Left kidney (tissue), 2 donors: Measurements from ENCODE around the gene CPA2. TPM values are rescaled to one million over a fixed set of nuclear protein-coding genes. Genes with fewer than 3 reads are reported as not detected.

Source experiments
- DNase-seq: peaks from one replicate; pipeline ENCODE4 v3.0.0-alpha.2; 2013
- polyA plus RNA-seq: library from polyadenylated mRNA; unstranded; fragments of 120-200 nt; gene quantifications from one replicate; pipeline ENCODE4 v1.2.1, GENCODE V29; 2013; ENCODE audit not compliant: insufficient read length

Gene CPA2
- polyA plus RNA-seq, 1 donor, result 0.60 TPM

DNA sequence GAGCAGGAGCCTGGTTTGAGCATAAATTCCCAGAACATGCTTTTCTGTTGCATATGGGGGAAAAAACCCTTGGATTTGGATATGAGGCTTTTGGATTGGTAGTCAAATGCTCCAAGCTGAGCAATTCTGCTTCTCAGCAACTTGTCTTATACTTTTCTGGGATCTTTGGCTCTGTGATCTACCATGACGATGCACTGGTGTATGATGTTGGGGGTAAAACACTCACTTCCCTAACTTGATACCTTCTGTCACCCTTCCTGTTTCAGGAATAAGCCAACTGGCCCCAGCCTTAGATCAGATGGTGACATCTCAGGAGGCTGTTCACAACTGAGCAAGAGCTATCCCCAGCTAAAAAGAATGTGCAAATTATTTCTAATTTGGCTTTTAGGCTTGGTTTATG lies 13.2 kb downstream of the CPA2 start:
- DNase-seq, result no peak

DNA sequence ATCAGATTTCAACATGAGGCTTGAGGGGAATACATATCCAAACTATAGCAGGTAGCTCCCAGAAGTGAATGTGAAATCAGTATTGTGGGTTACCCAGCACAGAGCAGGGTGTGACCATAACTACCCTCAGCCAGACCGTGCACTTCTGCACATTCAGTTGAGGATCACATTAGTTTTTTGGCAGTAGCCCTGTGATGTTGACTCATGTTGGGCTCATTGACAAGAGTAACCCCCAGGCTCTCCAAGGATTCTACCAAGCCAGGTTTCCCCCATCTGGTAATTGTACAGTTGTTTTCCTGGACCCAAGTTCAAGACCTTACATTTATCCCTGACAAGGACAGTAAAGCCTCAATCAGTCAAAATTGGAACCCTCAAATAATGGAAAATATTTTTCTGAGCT lies 14.6 kb downstream of the CPA2 start:
- no peak for DNase-seq

DNA sequence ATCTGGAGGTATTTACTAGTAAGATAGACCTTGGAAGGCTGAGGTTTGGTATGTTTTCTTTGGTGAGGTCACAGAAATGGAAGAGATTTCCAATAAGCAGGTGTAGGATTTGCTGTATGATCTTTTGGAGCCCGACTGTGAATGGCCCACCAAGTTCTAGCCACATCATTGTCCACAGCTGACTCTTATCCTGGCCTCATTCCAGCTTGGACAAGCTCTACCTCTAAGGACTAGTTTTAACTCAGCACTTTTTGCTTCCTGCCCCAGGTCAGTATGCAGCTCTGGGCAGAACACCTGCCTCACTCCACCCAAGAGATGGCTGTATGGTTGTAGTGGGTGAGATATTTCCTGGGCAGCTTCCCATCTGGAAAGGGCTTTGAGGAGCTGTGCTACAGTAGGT lies 20.2 kb downstream of the CPA2 start:
- DNase-seq, result no peak

DNA sequence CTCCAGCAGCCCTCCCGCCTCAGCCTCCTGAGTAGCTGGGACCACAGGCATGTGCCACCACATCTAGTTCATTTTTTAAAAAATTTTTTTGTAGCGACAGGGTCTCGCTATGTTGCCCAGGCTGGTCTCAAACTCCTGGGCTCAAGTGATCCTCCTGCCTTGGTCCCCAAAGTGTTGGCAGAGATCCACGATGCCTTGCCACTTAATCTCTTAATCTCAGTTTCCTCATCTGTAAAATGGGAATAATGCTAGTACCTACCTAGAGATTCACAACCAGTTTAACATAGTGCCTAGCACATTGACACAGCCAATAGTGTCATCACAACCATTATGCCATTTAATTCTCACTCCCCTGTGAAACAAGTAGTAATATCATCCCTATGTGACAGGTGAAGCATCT lies 21.5 kb downstream of the CPA2 start:
- no peak for DNase-seq

DNA sequence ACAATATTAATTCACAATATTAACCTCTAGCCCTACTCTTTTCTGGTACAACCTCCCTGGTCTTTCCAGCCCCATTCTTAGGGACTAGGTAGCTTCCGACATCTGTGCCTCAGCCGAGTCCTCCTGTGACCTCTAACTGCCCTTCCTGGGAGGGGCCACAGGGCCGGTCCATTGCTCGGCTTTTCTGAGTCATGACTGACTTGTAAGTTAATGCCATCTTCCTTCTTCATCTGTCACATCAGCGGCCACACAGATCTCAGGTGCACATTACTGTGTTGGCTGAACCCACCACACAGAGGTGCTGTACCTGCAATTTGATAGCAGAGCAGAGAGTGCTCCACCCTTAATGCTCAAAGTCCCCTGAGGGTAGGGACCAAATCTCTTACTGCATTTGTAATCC lies 22.2 kb downstream of the CPA2 start:
- no peak for DNase-seq

DNA sequence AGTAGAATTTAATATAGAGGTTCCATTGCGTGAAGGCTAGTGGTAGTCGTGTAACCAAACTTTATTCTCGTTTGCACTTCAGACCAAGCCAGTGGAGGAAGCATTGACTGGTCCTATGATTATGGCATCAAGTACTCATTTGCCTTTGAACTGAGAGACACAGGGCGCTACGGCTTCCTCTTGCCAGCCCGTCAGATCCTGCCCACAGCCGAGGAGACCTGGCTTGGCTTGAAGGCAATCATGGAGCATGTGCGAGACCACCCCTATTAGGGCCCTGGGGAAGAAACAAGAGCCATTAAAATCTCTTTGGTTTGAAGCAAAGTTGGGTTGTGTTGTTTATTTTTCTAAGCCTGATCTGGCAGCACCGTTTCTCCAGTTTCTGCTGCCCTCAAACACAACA lies 22.8 kb downstream of the CPA2 start:
- DNase-seq, result no peak

DNA sequence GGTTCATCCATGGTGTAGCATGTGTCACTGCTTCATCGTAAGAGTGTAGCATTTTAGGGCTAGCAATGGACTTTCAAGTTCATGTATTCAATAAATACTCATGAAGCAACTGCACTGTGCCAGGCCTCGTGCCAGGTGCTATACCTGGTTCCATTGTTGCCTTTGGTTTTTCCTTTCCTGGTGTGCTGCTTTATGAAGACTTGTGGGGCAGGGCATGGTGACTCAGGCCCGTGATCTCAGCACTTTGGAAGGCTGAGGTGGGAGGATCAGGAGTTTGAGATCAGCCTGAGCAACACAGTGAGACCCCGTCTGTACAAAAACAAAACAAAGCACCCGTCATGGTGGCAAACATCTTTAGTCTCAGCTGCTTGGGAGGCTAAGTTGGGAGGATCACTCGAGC lies 24.1 kb downstream of the CPA2 start:
- no peak for DNase-seq

DNA sequence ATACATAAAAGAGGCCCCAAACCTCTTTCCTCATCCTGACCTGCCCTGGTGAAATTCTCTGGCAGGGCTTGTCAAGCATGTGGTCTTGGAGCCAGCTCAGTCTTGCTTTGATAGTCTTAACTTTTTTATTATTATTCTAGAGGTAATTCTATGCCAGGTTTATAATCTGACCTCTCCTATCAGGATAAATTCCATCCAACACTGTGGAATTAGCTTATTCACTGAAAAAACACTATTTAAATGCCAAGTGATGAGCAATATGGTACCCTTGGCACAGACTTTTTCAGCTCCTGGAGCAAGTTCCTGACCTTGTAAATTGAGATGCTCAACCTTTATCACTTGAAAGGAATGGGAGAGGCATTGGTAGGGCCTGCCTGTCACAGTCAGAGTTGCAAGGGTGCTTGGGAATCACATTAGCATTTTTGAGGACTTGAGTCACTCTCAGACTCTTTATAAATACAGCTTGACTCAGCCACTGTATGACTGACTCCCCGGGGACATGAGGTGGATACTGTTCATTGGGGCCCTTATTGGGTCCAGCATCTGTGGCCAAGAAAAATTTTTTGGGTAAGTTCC lies 26.1 kb downstream of the CPA2 start, which contains the start of gene CPA4:
Gene CPA4, plus strand, starts transcription at position 480 of the 576 bp plus-strand sequence. Its CDS starts 20 bp downstream, at position 500.
- no peak for DNase-seq

DNA sequence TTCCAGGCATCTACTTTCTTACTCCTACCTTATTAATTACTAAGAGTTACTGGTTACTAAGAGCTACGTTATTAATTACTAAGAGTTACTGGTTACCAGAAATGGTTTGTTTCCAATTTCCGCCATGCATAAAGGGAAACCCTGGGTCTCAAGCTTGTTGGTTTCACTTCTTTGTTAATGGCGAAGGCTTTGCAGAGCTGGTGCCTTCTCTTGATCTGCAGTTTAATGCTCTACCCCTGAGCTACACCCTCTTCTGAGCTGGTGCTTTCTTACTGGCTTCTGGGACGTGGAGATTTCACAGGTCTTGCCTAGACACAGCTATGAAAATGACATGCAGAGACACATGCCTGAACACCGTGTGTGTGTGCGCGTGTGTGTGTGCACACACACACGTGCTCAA lies 26.9 kb downstream of the CPA2 start:
- no peak for DNase-seq

DNA sequence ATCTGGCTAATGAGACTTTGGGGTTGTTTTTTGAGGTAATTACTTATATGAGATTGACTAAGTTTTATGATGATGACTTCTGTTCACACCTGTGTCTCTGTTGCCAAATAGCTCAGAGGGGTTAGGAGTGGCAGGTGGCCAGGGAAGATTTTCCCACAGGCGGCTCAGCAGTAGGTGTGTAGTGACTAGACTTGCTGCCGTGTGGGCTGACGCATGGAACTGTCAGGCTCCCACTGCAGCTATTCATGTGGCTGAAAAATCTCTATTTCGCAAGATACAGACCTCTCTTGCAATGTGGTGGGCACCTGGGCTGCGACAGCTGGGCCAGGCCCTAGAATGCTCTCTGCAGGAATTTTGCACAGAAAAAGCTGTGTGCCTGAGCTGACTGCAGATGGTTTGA lies 27.7 kb downstream of the CPA2 start:
- DNase-seq, result no peak

DNA sequence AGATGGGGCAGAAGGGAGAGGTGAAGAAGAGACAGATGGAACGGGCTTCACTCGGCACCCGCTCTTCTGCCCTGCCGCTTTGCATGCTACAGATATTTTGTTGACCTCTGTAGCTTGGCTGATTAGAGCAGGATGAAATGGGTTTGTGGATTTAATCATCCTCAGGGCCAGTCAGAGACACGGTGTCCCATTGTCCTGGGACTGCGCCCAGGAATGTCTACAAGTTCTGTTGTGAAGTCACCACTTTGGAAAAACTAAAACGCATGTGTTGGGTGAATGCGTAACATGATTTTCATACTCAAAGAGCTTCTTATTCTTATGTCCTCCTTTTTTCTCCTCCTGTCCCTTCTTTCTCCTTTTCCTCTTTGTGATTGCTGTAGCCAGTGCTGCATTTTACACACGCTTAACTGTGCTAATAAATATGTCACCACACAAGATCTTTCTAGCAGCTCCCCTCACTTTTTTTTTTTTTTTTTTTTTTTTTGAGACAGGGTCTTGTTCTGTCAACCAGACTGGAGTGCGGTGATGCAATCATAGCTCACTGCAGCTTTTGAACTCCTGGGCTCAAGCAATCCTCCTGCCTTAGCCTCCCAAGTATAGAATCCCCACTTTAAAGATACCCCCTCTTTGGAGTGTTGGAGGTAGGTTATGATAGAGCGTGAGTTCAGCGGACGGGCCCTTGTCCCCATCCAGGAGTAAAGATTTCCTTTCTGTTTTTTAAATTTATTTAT lies 29.7 kb downstream of the CPA2 start:
- DNase-seq, result no peak

DNA sequence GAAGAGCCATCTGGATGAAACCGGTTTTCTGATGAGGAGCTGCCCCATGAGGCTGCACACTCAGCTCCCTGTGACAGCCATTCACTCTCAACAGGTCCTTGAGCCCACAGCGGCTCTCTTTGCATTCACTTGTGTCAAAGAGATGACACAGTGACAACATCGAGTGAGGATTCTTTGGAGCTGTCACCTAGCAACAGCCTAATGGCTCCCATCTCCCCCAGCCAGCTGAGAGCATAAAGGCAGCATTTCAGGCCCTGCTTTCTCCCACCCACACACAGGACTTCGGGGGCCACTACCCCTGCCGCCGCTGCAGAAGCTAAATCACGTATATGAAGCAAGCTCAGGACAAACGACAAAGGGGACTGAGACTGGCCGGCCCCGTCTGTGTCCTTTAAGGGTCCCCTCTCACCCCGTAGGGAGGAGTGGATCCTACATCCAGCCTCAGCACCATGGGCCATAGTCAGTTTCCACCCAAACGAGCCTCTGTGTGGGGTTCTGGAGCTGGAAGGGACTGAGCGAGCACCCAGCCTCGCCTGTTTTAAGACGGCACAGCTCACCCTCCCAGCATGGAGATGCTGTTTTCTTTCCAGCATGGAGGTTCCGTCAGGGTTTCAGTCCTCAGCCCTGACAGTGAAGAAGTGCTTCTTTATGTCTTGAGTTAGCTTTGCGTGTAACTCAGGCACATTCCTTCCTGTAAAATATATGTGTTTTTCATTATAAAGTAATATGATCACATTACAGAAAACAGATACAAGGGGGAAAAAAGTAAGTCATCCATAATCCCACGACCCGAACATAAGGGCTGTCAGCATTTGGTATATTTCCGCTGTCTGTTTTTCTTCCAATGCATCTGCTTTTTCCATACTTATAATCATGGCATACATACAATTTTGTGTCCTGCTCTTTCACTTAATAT lies 31.2 kb downstream of the CPA2 start:
- DNase-seq, result no peak

DNA sequence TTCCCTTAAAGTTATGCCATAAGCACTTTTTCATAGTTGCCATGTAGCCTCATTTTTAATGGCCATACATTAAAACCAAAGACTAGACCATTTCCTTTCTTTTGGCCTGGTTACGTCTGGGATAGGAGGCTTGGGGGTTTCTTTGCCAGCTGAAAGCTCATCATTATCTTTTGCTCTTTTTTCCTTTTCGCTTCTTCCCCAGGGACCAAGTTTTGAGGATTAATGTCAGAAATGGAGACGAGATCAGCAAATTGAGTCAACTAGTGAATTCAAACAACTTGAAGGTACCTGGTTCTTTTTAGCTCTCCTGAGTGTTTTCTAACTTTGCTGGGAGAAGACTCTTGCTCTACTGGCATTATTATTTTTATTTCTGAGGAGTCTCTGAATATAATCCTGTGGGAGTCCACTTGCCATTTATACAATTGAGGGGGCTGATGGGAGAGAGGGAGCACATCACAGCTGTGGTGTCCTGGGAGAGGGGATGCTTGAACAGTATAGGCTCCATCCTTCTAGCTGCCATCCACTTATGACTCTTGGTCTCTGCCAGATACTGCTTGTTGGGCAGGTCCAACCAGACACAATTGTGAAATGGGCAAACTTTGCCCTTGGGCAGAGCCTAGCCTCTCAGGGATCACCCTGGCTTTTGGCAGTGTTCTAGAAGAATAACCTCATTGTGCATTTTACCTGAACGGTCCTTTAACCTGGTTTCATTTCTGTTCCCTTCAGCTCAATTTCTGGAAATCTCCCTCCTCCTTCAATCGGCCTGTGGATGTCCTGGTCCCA lies 32.1 kb downstream of the CPA2 start:
- no peak for DNase-seq

DNA sequence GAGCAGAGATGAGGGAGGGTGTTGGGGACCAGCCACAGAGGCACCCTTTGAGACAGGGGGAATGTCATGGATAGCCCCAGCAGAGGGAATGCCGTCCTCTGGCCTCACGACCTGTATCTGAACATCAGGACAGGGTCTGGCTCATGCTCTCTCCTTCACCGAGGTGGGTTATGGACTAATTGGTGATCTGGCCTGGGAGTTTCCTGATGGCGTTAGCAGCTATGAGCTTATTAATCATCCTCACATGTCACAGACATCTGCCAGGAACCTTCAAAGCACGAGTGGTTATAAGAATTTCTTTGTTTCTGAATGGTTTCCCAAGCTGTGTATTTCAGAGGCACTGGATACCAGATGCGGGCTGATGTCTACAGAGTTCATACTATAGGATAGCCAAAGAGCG lies 33.2 kb downstream of the CPA2 start:
- no peak for DNase-seq

DNA sequence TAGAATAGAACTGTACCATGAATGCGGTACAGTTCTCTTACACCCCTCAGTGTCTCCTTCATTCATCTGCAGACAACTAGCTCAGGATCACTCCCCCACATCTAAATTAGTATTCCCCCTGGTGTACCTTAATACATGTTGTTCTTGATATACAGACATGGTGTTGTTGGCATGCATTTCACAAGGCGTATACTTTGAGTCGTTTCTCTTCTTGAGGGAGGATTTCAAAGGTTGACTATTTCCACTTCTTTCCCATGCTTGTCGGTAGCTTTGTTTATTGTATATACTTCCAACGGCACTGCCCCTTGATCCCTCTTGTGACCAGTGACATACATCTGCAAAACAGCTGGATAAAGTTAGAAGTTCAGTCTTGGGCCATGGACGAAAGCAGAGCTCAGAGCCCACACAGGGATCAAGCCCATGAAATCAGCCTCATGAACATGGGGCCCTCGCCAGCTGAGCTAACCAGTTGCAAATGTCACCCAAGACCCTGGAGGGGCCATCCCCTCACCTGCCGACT lies 34.9 kb downstream of the CPA2 start:
- DNase-seq, result peak; percentile 64

DNA sequence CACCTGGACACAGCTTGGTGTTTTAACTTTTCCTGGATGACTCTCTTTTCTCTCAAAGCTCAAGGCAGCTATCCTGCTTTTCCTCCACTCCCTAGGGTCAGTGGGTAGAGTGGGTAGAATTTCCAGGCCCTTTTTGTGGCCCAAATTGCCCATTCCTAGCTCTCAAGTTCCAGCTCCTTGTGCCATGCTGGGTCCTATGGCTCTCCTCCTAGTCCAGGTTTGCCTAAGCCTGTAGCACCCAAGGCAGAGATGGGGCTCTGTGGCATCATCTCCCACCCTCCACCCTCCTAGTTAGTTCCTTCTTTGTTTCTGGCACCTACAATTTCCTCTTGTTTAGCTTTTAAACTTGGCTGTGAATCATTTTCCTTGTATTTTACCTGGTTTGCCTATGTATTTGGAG lies 36.0 kb downstream of the CPA2 start:
- DNase-seq, result no peak

DNA sequence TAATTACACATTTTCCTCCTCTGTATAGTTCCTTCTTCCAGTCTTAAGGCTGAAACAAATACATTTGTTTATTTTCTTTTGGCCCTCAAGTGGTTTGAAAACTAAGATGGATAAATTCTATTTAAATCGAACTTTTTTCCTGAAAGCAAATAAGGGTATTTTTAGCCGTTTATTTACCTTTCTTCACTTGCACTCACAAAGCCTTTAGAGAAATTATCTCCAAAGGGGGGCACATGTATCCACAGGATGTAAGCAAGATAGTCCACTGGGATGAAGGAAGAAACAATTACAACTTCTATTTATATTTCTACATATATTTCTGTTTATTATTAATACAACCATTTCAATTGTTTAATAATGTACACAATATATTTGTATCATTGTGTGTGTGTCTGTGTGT lies 36.5 kb downstream of the CPA2 start:
- DNase-seq, result no peak

DNA sequence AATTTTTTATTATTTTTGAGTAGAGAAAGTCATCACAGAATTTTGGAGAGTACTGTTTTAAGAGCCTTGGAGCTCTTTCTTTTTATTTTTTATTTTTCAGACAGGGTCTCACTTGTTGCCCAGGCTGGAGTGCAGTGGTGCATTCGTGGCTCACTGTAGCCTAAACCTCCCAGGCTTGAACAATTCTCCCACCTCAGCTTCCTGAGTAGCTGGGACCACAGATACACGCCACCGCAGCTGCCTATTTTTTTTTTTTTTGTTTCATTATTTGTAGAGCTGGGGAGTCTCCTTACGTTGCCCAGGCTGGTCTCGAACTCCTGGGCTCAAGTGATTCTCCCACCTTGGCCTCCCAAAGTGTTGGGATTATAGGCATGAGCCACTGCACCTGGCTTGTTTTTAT lies 36.9 kb downstream of the CPA2 start:
- DNase-seq, result no peak

DNA sequence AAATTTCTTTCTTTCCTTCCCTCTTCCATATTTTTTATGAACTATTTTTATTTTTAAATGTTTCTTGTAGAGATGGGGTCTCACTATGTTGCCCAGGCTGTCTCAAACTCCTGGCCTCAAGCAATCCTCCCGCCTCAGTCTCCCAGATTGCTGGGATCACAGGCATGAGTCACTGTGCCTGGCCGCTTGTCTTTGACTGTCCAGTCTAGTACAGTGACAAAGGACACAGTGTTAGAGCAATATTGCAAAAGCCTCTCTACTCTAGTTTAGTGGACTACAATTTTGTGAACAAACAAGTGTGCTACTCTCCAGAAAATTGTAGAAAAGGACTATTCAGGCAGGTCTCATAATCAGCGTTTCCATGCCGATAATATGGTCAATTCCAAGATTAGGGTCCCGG lies 37.3 kb downstream of the CPA2 start:
- DNase-seq, result no peak

DNA sequence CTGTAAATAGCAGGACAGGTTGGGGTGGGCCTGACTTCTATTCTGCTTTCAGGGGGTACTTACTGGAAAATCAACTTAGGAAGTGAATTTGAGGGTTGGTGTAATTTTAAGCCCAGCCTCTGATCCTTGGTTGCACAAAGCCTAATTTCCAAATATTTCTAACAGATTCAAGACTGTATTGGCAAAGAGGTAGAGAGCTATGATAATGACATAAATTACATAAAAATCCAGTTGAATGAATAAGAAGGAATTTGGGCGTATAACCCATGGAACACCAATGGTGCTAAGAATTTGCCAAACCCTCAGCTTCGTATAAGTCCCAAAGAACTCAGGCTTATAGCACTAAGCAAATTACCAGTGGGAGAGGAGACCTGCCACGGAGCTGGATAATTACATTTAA lies 38.2 kb downstream of the CPA2 start:
- no peak for DNase-seq

DNA sequence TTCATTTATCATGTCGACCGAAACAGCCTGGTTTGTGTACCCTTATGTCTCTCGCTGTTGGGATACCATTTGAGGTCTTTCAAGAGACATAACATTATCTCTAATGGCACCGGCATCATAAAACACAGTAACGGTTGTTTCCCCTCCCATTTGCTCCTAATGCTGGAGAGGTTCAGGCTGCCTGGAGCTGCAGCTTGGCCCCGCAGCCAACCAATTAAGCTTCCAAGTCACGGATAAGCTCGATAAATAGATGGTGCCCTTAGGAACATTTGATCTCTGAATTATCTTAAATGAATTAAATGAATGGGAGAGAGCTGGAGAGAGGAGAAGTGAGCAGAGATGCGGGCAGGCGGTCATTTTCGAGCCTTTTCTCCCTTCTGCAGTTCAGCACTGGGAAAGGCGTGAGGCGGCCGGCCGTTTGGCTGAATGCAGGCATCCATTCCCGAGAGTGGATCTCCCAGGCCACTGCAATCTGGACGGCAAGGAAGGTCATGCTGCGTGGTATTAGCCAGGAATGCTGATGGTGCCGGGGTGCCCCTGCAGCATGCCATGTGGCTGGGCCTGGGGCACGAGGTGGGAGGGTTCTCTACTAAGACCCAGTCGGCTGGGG lies 38.9 kb downstream of the CPA2 start:
- DNase-seq, result no peak

DNA sequence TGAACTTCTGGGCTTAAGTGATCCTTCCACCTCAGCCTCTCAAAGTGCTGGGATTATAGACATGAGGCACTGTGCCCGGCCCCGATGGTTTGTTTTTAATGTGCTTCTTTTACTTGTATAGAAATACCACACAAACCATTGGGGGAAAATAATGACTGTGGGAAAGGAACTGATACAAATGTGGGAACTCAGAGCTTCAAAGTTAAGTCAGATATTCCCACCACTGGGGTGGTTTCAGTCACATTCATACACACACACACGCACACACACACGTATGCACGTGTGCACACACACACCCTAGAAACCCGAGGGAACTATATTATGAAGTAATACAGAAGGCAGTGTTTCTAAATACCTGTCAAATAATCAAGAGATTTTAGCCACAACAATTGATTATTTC lies 43.3 kb downstream of the CPA2 start:
- DNase-seq, result no peak
